HG02852 (cell line): ENCODE results near the gene MIB1.
"Not testable (repeated sequence)": the region's sequence is repeated elsewhere in the genome, so short reads cannot be mapped to it uniquely, and the experiment has no call there.

Experiments
- ATAC-seq: cut with Tn5 transposase; IDR thresholded peaks from one replicate; pipeline ENCODE4 v1.9.1; 2021; ENCODE audit warnings: mild to moderate bottlenecking, moderate library complexity; ENCODE audit not compliant: unreplicated experiment

MIB1 gene

GRCh38 chr18:21740538-21741311, at the start of gene MIB1:
MIB1 (plus strand) TSS chr18:21740792; CDS start chr18:21741584, 792 bp downstream.
- ATAC-seq: peak; percentile 96

GRCh38 chr18:21693322-21693721, 47.3 kb upstream of the MIB1 start:
- no peak for ATAC-seq

GRCh38 chr18:21700528-21701075, 40.0 kb upstream of the MIB1 start:
- no peak for ATAC-seq

DNA sequence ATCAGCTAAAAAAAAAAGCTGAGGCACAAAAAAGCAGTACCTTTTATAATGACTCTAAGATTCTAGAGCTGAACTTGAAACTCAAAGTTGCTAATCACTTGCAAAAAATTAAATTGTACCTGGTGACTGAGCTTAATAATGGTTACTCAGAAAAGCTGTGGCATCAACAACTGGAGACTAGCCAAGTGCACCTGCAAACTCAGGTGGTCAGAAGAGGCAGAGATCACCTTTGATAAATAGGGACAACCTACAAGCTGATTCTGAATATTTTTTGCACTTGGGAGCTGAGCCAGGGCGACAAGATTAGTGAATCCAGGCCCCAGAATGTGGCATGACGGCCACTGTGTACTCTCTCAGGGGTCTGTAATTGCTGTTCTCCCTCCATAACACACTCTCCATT, 39.0 kb upstream of the MIB1 start:
- ATAC-seq: no peak

- ATAC-seq: no peak
These were observed 38.0 kb upstream of the MIB1 start for GRCh38 chr18:21702602-21703001.

DNA sequence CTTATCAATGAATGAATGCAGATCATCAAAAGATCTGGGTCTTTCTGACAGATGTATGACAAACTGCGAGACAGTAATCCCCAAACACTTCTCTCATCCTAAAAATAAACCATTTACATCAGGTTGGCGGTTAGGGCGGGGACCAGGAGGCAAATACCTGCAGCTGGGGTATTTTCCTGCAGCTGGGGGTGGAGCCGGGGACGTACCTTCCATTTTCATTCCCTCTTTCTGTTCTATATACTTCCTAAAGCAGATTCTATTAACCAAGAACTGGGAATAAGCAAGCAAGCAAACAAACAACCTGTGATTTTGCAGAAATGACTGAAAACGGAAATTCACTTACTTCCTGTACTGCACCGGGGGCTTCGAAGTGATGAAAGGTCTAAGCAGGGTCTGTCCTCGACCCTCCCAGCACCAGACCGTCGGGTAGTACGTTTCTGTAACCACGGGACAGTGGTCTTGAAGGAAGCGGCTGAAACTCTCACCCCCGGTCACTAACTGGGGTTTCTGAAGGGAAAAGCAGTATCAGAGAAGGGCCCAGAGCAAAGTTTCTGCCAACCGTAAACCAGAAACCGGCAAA, 37.3 kb upstream of the MIB1 start:
- no peak for ATAC-seq

GRCh38 chr18:21704603-21705364, 35.8 kb upstream of the MIB1 start, which contains the start of gene ABHD3:
ABHD3 (minus strand) TSS chr18:21704774; CDS start chr18:21704665, 109 bp downstream.
- peak; percentile 89 for ATAC-seq

DNA sequence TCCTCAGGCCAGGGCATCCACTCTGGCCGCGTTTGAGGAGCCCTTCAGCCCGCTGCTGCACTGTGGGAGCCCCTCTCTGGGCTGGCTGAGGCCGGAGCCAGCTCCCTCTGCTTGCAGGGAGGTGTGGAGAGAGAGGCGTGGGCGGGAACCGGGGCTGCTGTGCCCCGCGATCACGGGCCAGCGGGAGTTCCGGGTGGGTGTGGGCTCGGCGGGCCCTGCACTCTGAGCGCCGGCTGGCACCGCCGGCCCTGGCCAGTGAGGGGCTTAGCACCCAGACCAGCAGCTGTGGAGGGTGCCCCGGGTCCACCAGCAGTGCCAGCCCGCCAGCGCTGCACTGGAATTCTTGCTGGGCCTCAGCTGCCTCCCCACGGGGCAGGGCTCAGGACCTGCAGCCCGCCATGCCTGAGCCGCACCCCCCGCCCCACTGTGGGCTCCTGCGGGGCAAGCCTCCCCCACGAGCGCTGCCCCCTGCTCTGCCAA, 34.2 kb upstream of the MIB1 start:
- ATAC-seq: no peak

GRCh38 chr18:21707130-21707529, 33.5 kb upstream of the MIB1 start:
- not testable (repeated sequence) for ATAC-seq

DNA sequence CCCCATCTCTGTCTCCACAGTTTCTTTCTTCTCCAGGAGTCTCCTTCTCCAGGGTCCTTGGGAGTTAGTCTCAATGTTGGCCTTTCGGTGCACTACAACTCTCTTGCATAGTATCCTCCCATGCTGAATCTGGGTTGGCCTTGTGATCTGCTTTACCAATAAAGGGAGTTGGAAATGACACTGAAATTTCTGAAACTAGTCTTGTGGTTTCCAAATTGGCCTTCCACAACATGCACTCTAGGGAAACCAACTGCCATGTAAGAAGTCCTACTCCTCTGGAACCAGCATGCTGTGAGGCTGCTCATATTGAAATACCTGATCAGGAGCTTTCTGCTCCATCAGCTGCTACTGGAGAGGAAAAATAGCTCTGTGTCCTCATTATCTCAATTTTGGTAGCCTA, 26.1 kb upstream of the MIB1 start:
- peak; percentile 78 for ATAC-seq

DNA sequence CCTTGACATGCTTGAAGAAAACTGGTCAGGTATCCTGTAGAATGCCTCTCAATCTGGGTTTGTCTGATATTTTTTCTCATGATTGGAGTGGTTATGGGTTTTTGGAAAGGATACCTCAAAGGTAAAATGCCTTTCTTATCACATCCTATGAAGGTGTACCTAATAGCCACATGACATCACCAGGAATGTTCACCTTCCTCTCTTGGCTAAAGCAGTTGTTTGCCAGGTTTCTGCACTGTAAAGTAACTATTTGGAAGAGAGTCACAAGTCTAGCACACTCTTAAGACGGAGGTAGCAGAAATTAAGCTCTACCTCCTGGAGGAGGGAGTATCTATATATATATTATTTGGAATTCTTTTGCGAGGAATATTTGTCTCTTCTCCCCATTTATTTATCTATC, 17.9 kb upstream of the MIB1 start:
- ATAC-seq: no peak

DNA sequence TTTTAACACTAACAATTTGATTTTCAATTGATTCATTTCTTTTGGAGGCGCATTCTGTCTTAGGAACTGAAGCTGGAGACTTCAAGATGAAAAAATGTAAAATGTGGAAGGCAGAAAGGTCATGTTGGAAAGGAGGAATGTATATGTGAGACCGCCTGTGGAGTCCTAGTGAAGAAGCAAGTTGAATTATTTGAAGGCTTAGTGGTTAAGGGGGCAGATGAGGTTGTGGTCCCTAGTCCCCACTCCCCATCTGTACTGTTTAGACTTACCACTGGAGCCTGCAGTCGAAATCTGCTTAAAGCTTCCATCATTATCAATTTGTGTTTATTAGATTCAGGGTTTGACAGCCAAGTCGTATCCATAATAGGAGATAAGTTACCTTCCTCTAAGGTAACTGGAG, 15.4 kb upstream of the MIB1 start:
- no peak for ATAC-seq

GRCh38 chr18:21727702-21728101, 12.9 kb upstream of the MIB1 start:
- no peak for ATAC-seq

DNA sequence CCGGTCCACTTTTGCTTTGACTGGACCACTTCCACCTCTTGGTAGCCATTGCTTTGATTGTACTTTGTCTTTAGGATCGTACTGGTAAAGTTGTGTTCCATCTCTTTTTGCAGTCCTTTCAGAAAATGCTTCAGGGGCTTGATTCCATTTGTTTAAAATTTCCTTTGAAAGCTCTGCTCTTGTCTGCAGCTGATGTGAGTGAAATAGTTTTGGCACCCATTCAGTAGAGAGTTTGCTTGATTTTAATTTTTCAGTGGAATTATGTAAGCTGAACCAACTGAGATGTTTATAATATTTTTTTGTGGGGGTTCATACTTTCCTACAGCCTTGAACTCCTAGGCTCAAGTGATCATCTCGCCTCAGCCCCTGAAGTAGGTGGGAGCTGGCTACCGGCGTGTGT, 7.6 kb upstream of the MIB1 start:
- no peak for ATAC-seq

- no peak for ATAC-seq
These were observed 5.1 kb upstream of the MIB1 start for GRCh38 chr18:21735452-21736015.

DNA sequence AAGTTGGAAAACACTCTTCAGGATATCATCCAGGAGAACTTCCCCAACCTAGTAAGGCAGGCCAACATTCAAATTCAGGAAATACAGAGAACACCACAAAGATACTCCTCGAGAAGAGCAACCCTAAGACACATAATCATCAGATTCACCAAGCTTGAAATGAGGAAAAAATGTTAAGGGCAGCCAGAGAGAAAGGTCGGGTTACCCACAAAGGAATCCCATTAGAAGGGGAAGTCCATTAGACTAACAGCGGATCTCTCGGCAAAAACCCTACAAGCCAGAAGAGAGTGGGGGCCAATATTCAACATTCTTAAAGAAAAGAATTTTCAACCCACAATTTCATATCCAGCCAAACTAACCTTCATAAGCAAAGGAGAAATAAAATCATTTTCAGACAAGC, 3.7 kb upstream of the MIB1 start:
- ATAC-seq: not testable (repeated sequence)

GRCh38 chr18:21739604-21740537, 721 bp upstream of the MIB1 start:
- ATAC-seq: peak; percentile 18

DNA sequence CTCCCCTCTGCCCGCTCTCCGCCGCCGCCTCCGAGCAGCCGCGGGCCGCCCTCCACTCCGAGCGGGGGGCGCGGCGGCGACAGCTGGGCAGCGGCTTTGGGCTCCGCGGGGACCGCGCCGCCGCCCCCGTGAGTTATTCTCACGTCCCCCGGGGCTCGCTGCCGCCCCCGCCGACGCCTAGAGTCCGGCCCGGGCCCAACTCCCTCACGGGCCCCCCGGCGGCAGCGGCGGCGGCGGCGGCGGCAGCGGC, 645 bp downstream of the MIB1 start:
- ATAC-seq: no peak

- ATAC-seq: peak; percentile 14
These were observed 1.1 kb downstream of the MIB1 start for GRCh38 chr18:21741562-21742314.

GRCh38 chr18:21742315-21742687, 1.7 kb downstream of the MIB1 start:
- no peak for ATAC-seq
